GM18517 (cell line): ENCODE data around the gene CYB5R2.
A peak's percentile ranks its signal among the peaks of the same experiment; 100 is the strongest.

Source experiments
- ATAC-seq: cut with Tn5 transposase; IDR thresholded peaks from one replicate; pipeline ENCODE4 v1.9.1; 2021; ENCODE audit warnings: mild to moderate bottlenecking, moderate library complexity; ENCODE audit not compliant: unreplicated experiment

Gene CYB5R2

GRCh38 chr11:7672960-7673723, at the start of gene CYB5R2:
Gene CYB5R2, minus strand, starts transcription at chr11:7673500. Its CDS starts 675 bp downstream, at chr11:7672825.
- no peak for ATAC-seq

DNA sequence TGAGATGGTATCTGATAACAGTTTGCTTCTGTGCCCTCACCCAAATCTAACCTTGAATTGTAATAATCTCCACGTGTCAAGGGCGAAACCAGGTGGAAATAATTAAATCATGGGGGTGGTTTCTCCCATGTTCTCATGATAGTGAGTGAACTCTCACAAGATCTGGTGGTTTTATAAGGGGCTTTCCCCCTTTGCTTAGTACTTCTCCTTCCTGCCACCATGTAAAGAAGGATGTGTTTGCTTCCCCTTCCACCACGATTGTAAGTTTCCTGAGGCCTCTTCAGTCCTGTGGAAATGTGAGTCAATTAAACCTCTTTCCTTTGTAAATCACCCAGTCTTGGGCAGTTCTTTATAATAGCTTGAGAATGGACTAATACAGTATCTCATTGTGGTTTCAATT, 41.5 kb upstream of the CYB5R2 start:
- ATAC-seq: no peak

GRCh38 chr11:7706377-7706776, 33.1 kb upstream of the CYB5R2 start, which contains the start of gene OVCH2:
Gene OVCH2, minus strand, starts transcription at chr11:7706477. Its CDS starts 83 bp downstream, at chr11:7706394.
- no peak for ATAC-seq

GRCh38 chr11:7703740-7704139, 30.4 kb upstream of the CYB5R2 start:
- no peak for ATAC-seq

DNA sequence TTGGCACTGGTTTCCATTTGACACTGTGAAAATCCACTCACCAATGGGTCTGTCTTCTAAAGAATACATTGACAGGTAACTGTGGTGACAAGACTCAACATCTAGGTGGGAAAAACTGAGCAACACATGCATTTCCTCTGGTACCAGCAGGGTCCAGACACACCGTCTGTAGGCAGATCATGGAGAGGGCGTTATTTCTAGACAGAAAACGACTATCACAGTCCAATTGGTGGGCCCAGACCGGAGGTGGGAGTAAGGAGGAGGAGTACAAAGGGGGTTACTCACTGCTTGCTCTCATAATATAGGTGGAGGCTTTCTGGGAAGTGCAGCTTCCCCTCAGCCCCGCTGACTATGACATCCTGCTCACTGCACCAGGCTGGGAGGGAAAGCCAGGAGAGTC, 23.1 kb upstream of the CYB5R2 start:
- ATAC-seq: no peak

GRCh38 chr11:7694235-7694634, 20.9 kb upstream of the CYB5R2 start:
- no peak for ATAC-seq

DNA sequence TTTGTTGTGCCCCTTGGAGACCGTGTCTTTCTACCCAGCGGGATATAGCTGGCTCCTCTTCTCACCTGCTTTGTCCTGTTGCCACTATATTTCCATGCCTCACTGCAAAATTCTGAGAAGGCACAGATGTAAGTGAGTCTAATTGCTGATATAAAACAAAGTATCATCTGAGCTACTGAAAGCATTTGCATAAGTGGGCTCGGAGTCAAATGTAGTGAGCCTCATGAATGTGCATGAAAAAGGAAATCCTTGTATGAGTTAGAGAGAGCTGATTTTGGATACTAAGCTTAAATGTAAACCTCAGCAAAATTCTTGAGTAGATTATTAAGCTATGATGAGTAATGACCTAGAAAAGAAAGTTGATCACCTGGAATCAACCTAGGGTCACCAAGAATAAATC, 19.1 kb upstream of the CYB5R2 start:
- no peak for ATAC-seq

GRCh38 chr11:7691759-7692350, 18.6 kb upstream of the CYB5R2 start:
- ATAC-seq: no peak

DNA sequence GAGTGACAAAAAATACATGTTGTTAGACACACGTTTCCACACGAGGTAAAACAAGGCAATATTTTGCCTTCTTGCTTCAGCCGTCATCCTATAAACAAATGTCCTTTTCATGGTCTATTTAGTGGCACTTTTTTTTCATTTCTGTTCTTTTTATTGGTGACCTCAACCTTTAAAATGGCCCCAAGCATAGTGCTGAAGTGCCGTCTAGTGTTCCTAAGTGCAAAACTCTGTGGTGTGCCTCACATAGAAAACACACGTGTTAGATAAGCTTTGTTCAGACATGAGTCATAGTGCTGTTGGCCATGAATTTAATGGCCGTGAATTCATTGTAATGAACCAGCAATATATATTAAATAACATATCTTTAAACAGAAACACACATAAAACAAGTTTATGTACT, 17.3 kb upstream of the CYB5R2 start:
- ATAC-seq: no peak

- no peak for ATAC-seq
Observed at GRCh38 chr11:7689239-7689638, 15.9 kb upstream of the CYB5R2 start.

- no peak for ATAC-seq
Observed at GRCh38 chr11:7688238-7688826, 15.0 kb upstream of the CYB5R2 start.

DNA sequence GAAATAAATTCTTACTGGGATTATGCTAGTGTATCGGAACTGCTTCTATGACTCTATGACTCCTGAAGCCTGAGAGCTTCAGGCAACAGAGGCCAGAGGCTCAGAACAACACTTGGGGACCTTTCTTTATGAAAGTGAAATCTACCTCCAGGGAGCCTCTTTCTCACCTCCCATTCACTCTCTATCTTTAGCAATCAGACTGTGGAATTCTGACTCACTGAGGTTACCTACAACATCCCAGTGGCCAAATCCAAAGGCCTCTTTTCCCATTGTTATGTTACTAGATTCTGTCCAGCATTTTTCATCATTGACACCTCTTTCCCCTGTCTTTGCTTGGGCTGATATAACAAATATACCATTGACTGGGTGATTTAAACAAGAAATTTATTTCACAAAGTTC, 14.1 kb upstream of the CYB5R2 start:
- ATAC-seq: no peak

GRCh38 chr11:7686761-7687160, 13.5 kb upstream of the CYB5R2 start:
- no peak for ATAC-seq

- ATAC-seq: no peak
Observed at GRCh38 chr11:7683571-7683970, 10.3 kb upstream of the CYB5R2 start.

GRCh38 chr11:7677796-7678201, 4.5 kb upstream of the CYB5R2 start:
- ATAC-seq: no peak

GRCh38 chr11:7677071-7677470, 3.8 kb upstream of the CYB5R2 start:
- ATAC-seq: no peak

GRCh38 chr11:7675631-7676030, 2.3 kb upstream of the CYB5R2 start:
- no peak for ATAC-seq

GRCh38 chr11:7673724-7674434, 579 bp upstream of the CYB5R2 start:
- no peak for ATAC-seq

DNA sequence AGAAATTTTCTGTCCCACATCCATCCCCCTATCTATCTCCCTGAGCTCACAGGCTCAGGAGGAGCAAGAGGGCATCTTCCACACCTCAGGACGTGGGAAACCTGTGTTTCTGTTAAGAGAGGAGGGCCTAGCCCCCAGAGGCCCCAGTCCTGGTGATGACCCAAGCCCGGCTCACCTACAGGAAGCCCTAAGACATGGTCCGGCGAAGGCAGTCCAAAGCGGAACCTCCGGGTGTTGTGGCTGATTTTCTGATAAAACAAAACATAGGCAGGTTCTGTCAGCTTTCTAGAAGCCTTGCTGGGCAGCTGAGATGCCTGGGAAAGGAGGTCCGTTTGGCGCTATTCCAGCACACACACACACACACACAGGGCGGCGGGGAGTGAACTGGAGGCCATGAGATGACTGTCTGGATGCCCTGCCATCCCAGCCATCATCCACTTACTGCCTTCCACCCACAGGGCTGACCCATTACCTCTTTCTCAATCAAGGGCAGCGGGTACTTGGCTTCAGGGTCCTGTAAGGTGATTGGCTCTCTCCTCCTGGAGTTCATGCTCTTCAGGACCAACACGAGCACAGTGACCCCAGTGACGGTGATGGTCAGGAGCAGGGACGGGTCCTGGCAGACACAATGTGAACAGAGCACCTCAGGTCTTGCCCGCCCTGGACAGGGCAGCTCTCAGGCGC, 882 bp downstream of the CYB5R2 start:
- ATAC-seq: no peak

DNA sequence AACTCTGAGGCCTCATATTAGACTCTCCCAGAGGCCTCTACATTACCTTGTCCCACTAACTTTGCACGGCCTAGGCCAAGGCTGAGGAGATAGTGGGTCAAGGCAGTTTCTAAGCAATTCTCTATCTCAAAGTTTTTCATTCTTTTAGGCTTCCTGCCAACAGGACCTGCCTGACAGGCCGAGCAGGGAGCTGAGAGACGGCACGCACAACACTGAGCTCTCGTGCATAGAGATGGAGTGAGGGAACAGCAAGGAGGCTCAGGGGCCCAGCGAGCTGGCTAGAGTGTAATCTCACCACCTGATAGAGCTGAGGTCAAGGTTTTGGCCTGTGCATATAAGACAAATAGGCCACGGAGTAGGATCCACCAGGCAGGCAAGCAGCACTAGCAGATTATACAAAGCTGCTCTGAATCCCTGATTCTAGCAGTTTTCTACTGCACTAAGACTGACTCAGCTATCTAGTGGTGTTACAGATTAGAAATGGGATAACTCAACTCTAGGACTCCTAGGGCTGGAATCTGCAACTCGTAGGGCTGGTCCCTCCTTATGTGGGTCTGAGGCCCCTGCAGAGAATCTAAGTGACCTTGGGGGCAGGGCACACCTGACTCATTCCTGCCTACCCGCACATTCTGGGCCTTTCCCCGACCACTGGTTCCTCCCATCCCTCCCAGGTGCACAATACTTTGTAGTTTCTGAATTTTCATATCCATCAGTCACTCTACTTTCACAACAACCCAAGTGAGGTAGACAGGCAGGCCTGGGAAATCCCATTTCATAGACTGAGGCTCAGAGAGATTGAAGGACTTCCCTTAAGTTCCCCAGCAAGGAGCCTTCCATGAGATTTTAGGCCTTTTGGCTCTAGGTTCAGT, 1.7 kb downstream of the CYB5R2 start:
- ATAC-seq: peak; percentile 57
